ENCODE measurements around the gene CENPK. TPM values are rescaled to one million over a fixed set of nuclear protein-coding genes. Genes with fewer than 3 reads are reported as not detected.

Gene CENPK
- total and polyA plus RNA-seq, 2 of the 8 experiments (the other 6 are each of a cell fraction or from before 2014, with no cell fraction given) = 13.3 to 50.9 TPM

- no peak for TF ChIP-seq CHD7 (IDR thresholded peaks at IDR 0.05; ENCODE audit: insufficient replicate concordance, low read length)
- TF ChIP-seq HDAC6 (IDR thresholded peaks at IDR 0.05; ENCODE audit: low read depth, low read length) = no peak
- TF ChIP-seq ZNF274 (IDR thresholded peaks at IDR 0.05; ENCODE audit: borderline replicate concordance, extremely low read depth, low read length) = no peak
- no peak for TF ChIP-seq NRF1 (IDR thresholded peaks at IDR 0.05; ENCODE audit: low read depth, low read length)
- TF ChIP-seq SP1 (IDR thresholded peaks at IDR 0.05; ENCODE audit: low read depth, low read length) = no peak
Measured at GRCh38 chr5:65588694-65589093, 25.7 kb upstream of the CENPK start (continued).

Data from H1 (cell line).